CD14-positive monocyte (primary cell): ENCODE results near the gene AMER3. TPM values are rescaled to one million over a fixed set of nuclear protein-coding genes. Genes with fewer than 3 reads are reported as not detected.

Source experiments
- DNase-seq, 3 donors: peaks; one replicate each; pipeline ENCODE4 v3.0.0-alpha.2; 2011 to 2022
- H2AFZ ChIP-seq: 2 replicates; pipeline ENCODE4 v1.6.0; 2012; ENCODE audit warnings: mild to moderate bottlenecking, low read depth, low read length, inconsistent platforms; ENCODE audit not compliant: insufficient read depth, poor library complexity, severe bottlenecking
- H3K27ac ChIP-seq, 2 donors: 1 replicate in 1 of 2; 2 replicates in 1 of 2; pipeline ENCODE4 v1.5.1; 2012 to 2013; ENCODE audit warnings: low read length in 2 of 2, control low read depth in 1 of 2, inconsistent platforms in 1 of 2, low read depth in 1 of 2, mild to moderate bottlenecking in 1 of 2
- H3K27me3 ChIP-seq, 2 donors: one replicate each; pipeline versions ENCODE4 v1.6.0 to v1.6.1; 2011 to 2013; ENCODE audit warnings: low read length in 2 of 2; ENCODE audit not compliant: control insufficient read depth in 2 of 2, insufficient read depth in 2 of 2
- H3K36me3 ChIP-seq, 2 donors: replicated peaks in 1 of 2; 1 replicate in 1 of 2; 2 replicates in 1 of 2; pipeline versions ENCODE4 v1.5.1 to v1.6.1; 2012 to 2013; ENCODE audit warnings: low read length in 2 of 2, control low read depth in 1 of 2, inconsistent platforms in 1 of 2, mild to moderate bottlenecking in 1 of 2; ENCODE audit not compliant: insufficient read depth in 2 of 2, control insufficient read depth in 1 of 2
- H3K4me1 ChIP-seq, 2 donors: 1 replicate in 1 of 2; 2 replicates in 1 of 2; pipeline versions ENCODE4 v1.5.1 to v1.6.1; 2012 to 2013; ENCODE audit warnings: low read length in 2 of 2, control low read depth in 1 of 2, inconsistent platforms in 1 of 2, mild to moderate bottlenecking in 1 of 2, moderate library complexity in 1 of 2; ENCODE audit not compliant: insufficient read depth in 2 of 2, control insufficient read depth in 1 of 2
- H3K4me2 ChIP-seq: replicated peaks from 2 replicates; pipeline ENCODE3; 2012; ENCODE audit warnings: low read length, moderate library complexity, mild to moderate bottlenecking; ENCODE audit not compliant: poor library complexity, severe bottlenecking; ENCODE audit errors: extremely low read depth
- H3K4me3 ChIP-seq, 3 experiments: fragments of 200-600 bp in 1 of 3; sonication (generic) in 1 of 3; replicated peaks in 1 of 3; 1 replicate in 2 of 3; 2 replicates in 1 of 3; pipeline ENCODE4 v1.5.1; 2011 to 2013; ENCODE audit warnings: low read length in 3 of 3, mild to moderate bottlenecking in 3 of 3, control low read depth in 2 of 3, low read depth in 2 of 3, inconsistent platforms in 1 of 3, moderate library complexity in 1 of 3
- H3K79me2 ChIP-seq: 2 replicates; pipeline ENCODE4 v1.6.0; 2012; ENCODE audit warnings: mild to moderate bottlenecking, control low read depth, inconsistent platforms, low read length, moderate library complexity; ENCODE audit not compliant: insufficient read depth
- H3K9ac ChIP-seq: 2 replicates; pipeline ENCODE4 v1.6.0; 2017; ENCODE audit warnings: low read length, mild to moderate bottlenecking; ENCODE audit not compliant: insufficient read depth, poor library complexity, severe bottlenecking
- H3K9me3 ChIP-seq, 2 donors: replicated peaks in 1 of 2; 1 replicate in 1 of 2; 2 replicates in 1 of 2; pipeline versions ENCODE4 v1.5.1 to v1.6.1; 2012 to 2013; ENCODE audit warnings: low read length in 2 of 2, control low read depth in 1 of 2; ENCODE audit not compliant: control insufficient read depth in 1 of 2, insufficient read depth in 1 of 2
- H4K20me1 ChIP-seq: 2 replicates; pipeline ENCODE4 v1.6.0; 2012; ENCODE audit warnings: mild to moderate bottlenecking, low read length, control low read depth, moderate library complexity; ENCODE audit not compliant: insufficient read depth
- H3K27ac Mint-ChIP-seq, 7 donors: one replicate each; pipeline ENCODE4 v1.8.0; 2020; ENCODE audit warnings: mild to moderate bottlenecking in 7 of 7, mixed read lengths in 7 of 7, moderate library complexity in 6 of 7, inconsistent platforms in 2 of 7
- H3K27me3 Mint-ChIP-seq, 3 donors: one replicate each; pipeline ENCODE4 v1.8.0; 2021 to 2022; ENCODE audit warnings: low read depth in 3 of 3, mild to moderate bottlenecking in 3 of 3, mixed read lengths in 3 of 3, moderate library complexity in 3 of 3, inconsistent platforms in 1 of 3
- H3K36me3 Mint-ChIP-seq, 2 donors: one replicate each; pipeline ENCODE4 v1.8.0; 2020; ENCODE audit warnings: mixed read lengths in 2 of 2, inconsistent platforms in 1 of 2, mild to moderate bottlenecking in 1 of 2
- H3K4me1 Mint-ChIP-seq: one replicate; pipeline ENCODE4 v1.8.0; 2020; ENCODE audit warnings: mild to moderate bottlenecking, mixed read lengths
- H3K4me3 Mint-ChIP-seq, 2 donors: one replicate each; pipeline ENCODE4 v1.8.0; 2020; ENCODE audit warnings: mild to moderate bottlenecking in 2 of 2, mixed read lengths in 2 of 2, moderate library complexity in 1 of 2
- H3K9me3 Mint-ChIP-seq, 7 donors: one replicate each; pipeline ENCODE4 v1.8.0; 2020 to 2022; ENCODE audit warnings: mixed read lengths in 7 of 7, mild to moderate bottlenecking in 6 of 7, moderate library complexity in 6 of 7, inconsistent platforms in 2 of 7
- WGBS: methylation state at CpG from one replicate; pipeline ENCODE4 v1.1.5; 2013; ENCODE audit warnings: missing lambda C conversion rate; ENCODE audit not compliant: insufficient coverage; 5-methylcytosine and 5-hydroxymethylcytosine counted together
- intact Hi-C, 2 donors: fragments of 100-400 bp; cut with micrococcal nuclease; formaldehyde crosslinking; loops; one replicate each; pipeline versions ENCODE4 v1.15.0 to v1.15.1; 2023
- polyA plus RNA-seq, 3 donors: library from polyadenylated mRNA; depleted of rRNA in 1 of 3; unstranded in 2 of 3; stranded (reverse) in 1 of 3; fragments of 300-500 nt in 2 of 3; fragments of >200 nt in 1 of 3; fragmentation: Illumina TruSeq in 2 of 3; gene quantifications; 1 replicate in 2 of 3; 2 replicates in 1 of 3; pipeline ENCODE4 v1.2.3, GENCODE V29; 2012 to 2021
- TF ChIP-seq, protein P1 (sequence below): fragments of 200-600 bp; IDR thresholded peaks from one replicate; pipeline ENCODE4 v1.8.0; 2022; ENCODE audit warnings: antibody characterized with exemption, mild to moderate bottlenecking

Gene AMER3
- polyA plus RNA-seq, 3 donors = not detected

DNA sequence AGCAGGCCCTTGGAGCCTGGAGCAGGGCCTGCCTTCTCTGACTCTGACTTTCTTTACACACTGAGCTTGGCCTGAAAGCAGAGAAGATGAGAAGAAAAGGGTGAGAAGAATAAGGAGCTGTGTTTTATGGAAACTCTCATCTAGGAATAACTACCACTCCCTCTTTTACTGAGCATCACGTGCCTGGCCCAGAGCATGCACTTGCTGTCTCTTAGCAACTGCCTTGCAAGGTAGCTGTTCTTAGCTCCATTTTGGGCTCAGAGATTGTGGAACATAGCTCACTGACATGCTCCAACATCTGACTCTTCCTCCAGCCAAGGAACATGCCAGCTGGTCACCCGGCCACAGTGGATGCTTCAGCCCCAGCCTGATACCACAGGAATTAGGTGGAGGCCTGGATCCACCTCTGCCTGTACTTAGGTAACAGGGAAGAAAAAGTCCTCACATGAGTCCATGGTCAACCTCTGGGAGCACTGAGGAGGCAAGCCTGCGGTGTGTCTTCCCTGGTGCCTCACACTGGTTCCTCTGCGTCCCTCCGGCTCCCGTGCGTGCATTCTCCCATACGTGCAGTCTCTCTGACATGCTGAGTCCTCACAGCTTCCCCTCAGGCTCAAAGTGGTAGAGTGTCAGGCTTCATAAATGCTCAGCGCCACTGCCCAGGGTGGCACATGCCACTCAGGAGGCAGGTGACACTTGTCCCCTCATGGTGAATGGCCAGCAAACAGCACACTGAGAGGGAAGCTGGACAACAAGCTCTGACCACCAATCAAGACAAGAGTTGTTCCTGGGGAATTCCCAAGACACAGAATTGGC is 35.7 kb downstream of the AMER3 start:
- Histone ChIP-seq H3K4me2 (no peak overlapping the region), H3K9me3 (no peaks in the 10 kb centered on the region), H3K4me1 (no peaks in the 10 kb centered on the region), H3K27ac (no peak overlapping the region), H3K36me3 (no peaks in the 10 kb centered on the region), H4K20me1 (no peaks in the 10 kb centered on the region), H3K27me3 (no peaks in the 10 kb centered on the region), H3K4me3 (no peak overlapping the region), H3K9ac (no peak overlapping the region), H2AFZ (no peak overlapping the region), H3K79me2 (no peaks in the 10 kb centered on the region)
- H3K27me3 Mint-ChIP-seq = peaks cover 4 to 10% (median 4%) of the 10 kb centered on the region in 3 donors
- intact Hi-C loops = no loop called here
- no peak for DNase-seq
- H3K4me1 Mint-ChIP-seq = peaks cover 2% of the 10 kb centered on the region
- no peaks in the 10 kb centered on the region for H3K36me3 Mint-ChIP-seq
- H3K27ac Mint-ChIP-seq = no peak overlapping the region
- peaks cover 0 to 5% (median 0%) of the 10 kb centered on the region in 7 donors for H3K9me3 Mint-ChIP-seq
- no peak overlapping the region for H3K4me3 Mint-ChIP-seq
- WGBS = 86% methylated on average over 8 of the region's 9 CpGs
- TF ChIP-seq, protein P1, sequence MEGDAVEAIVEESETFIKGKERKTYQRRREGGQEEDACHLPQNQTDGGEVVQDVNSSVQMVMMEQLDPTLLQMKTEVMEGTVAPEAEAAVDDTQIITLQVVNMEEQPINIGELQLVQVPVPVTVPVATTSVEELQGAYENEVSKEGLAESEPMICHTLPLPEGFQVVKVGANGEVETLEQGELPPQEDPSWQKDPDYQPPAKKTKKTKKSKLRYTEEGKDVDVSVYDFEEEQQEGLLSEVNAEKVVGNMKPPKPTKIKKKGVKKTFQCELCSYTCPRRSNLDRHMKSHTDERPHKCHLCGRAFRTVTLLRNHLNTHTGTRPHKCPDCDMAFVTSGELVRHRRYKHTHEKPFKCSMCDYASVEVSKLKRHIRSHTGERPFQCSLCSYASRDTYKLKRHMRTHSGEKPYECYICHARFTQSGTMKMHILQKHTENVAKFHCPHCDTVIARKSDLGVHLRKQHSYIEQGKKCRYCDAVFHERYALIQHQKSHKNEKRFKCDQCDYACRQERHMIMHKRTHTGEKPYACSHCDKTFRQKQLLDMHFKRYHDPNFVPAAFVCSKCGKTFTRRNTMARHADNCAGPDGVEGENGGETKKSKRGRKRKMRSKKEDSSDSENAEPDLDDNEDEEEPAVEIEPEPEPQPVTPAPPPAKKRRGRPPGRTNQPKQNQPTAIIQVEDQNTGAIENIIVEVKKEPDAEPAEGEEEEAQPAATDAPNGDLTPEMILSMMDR = no peak

GRCh38 chr2:130791617-130791939 is 36.2 kb downstream of the AMER3 start:
- intact Hi-C loops = no loop called here

More at GRCh38 chr2:130791617-130791939, 36.2 kb downstream of the AMER3 start:
- Histone ChIP-seq H3K4me1 (no peaks in the 10 kb centered on the region), H3K4me3 (no peak overlapping the region), H4K20me1 (no peaks in the 10 kb centered on the region), H2AFZ (no peak overlapping the region), H3K27me3 (no peaks in the 10 kb centered on the region), H3K27ac (no peak overlapping the region), H3K79me2 (no peaks in the 10 kb centered on the region), H3K9me3 (no peaks in the 10 kb centered on the region), H3K9ac (no peak overlapping the region), H3K36me3 (no peaks in the 10 kb centered on the region), H3K4me2 (no peak overlapping the region)
- H3K27me3 Mint-ChIP-seq = peaks cover 5 to 11% (median 7%) of the 10 kb centered on the region in 3 donors
- H3K4me1 Mint-ChIP-seq = peaks cover 2% of the 10 kb centered on the region
- 10% methylated on average over 3 of the region's 4 CpGs for WGBS
- H3K36me3 Mint-ChIP-seq = no peaks in the 10 kb centered on the region
- TF ChIP-seq, protein P1 = no peak
- peaks cover 0 to 2% (median 0%) of the 10 kb centered on the region in 7 donors for H3K9me3 Mint-ChIP-seq
- H3K27ac Mint-ChIP-seq = no peak overlapping the region
- no peak overlapping the region for H3K4me3 Mint-ChIP-seq
- DNase-seq = no peak
